ENCODE data around the gene PPP6R2. TPM values are rescaled to one million over a fixed set of nuclear protein-coding genes. Genes with fewer than 3 reads are reported as not detected.

PPP6R2 gene
- total RNA-seq, 1 donor = 61.2 TPM

GRCh38 chr22:50337262-50338041 is 5.7 kb upstream of the PPP6R2 start:
- no peak for TF ChIP-seq CTCF (IDR thresholded peaks at IDR 0.05; ENCODE audit: extremely low read depth, low read depth, low read length)
- DNase-seq (ENCODE audit: insufficient read length, low spot score, missing footprints) = no peak
- Histone ChIP-seq H3K27me3 (ENCODE audit: insufficient read depth, low read length) (no peaks in the 10 kb centered on the region), H3K4me3 (ENCODE audit: insufficient read depth, low read length) (no peak overlapping the region), H3K4me1 (ENCODE audit: insufficient read depth, low read length) (peaks cover under 1% of the 10 kb centered on the region), H3K36me3 (ENCODE audit: insufficient read depth, low read length) (no peaks in the 10 kb centered on the region), H3K27ac (ENCODE audit: low read depth, low read length) (no peak overlapping the region), H2AFZ (ENCODE audit: low read length) (no peak overlapping the region), H3K9me3 (ENCODE audit: low read depth, low read length) (no peaks in the 10 kb centered on the region), H3K79me2 (ENCODE audit: insufficient read depth, low read length) (no peaks in the 10 kb centered on the region), H4K20me1 (ENCODE audit: insufficient read depth, low read length) (no peaks in the 10 kb centered on the region), H3K4me2 (ENCODE audit: insufficient read depth, low read length) (no peak overlapping the region)

GRCh38 chr22:50338042-50338573 is 5.0 kb upstream of the PPP6R2 start:
- H3K27ac ChIP-seq (ENCODE audit: low read depth, low read length) = no peak overlapping the region
- no peak overlapping the region for H2AFZ ChIP-seq (ENCODE audit: low read length)
- no peak for TF ChIP-seq CTCF (IDR thresholded peaks at IDR 0.05; ENCODE audit: extremely low read depth, low read depth, low read length)
- DNase-seq (ENCODE audit: insufficient read length, low spot score, missing footprints) = no peak
- peaks cover 3% of the 10 kb centered on the region for H3K79me2 ChIP-seq (ENCODE audit: insufficient read depth, low read length)
- no peaks in the 10 kb centered on the region for H3K36me3 ChIP-seq (ENCODE audit: insufficient read depth, low read length)
- H3K4me2 ChIP-seq (ENCODE audit: insufficient read depth, low read length) = no peak overlapping the region
- H3K4me1 ChIP-seq (ENCODE audit: insufficient read depth, low read length) = peaks cover 5% of the 10 kb centered on the region
- H3K9me3 ChIP-seq (ENCODE audit: low read depth, low read length) = no peaks in the 10 kb centered on the region
- H3K27me3 ChIP-seq (ENCODE audit: insufficient read depth, low read length) = no peaks in the 10 kb centered on the region
- no peaks in the 10 kb centered on the region for H4K20me1 ChIP-seq (ENCODE audit: insufficient read depth, low read length)
- no peak overlapping the region for H3K4me3 ChIP-seq (ENCODE audit: insufficient read depth, low read length)

- no peak overlapping the region for H3K27ac ChIP-seq (ENCODE audit: low read depth, low read length)
- no peaks in the 10 kb centered on the region for H4K20me1 ChIP-seq (ENCODE audit: insufficient read depth, low read length)
- no peak overlapping the region for H3K4me2 ChIP-seq (ENCODE audit: insufficient read depth, low read length)
- peaks cover 7% of the 10 kb centered on the region for H3K79me2 ChIP-seq (ENCODE audit: insufficient read depth, low read length)
- DNase-seq (ENCODE audit: insufficient read length, low spot score, missing footprints) = no peak
- H3K36me3 ChIP-seq (ENCODE audit: insufficient read depth, low read length) = no peaks in the 10 kb centered on the region
- no peak overlapping the region for H2AFZ ChIP-seq (ENCODE audit: low read length)
- peaks cover 5% of the 10 kb centered on the region for H3K4me1 ChIP-seq (ENCODE audit: insufficient read depth, low read length)
- no peak for TF ChIP-seq CTCF (IDR thresholded peaks at IDR 0.05; ENCODE audit: extremely low read depth, low read depth, low read length)
- no peak overlapping the region for H3K4me3 ChIP-seq (ENCODE audit: insufficient read depth, low read length)
- H3K27me3 ChIP-seq (ENCODE audit: insufficient read depth, low read length) = no peaks in the 10 kb centered on the region
- no peaks in the 10 kb centered on the region for H3K9me3 ChIP-seq (ENCODE audit: low read depth, low read length)
Observed at GRCh38 chr22:50338860-50339462, 4.2 kb upstream of the PPP6R2 start.
